Fibroblast of skin of abdomen (primary cell): ENCODE results near the gene PSPC1.
"Not testable (repeated sequence)": the region's sequence is repeated elsewhere in the genome, so short reads cannot be mapped to it uniquely, and the experiment has no call there.

Experiments used
- DNase-seq: peaks from one replicate; pipeline ENCODE4 v3.0.0-alpha.2; 2013

The PSPC1 gene

DNA sequence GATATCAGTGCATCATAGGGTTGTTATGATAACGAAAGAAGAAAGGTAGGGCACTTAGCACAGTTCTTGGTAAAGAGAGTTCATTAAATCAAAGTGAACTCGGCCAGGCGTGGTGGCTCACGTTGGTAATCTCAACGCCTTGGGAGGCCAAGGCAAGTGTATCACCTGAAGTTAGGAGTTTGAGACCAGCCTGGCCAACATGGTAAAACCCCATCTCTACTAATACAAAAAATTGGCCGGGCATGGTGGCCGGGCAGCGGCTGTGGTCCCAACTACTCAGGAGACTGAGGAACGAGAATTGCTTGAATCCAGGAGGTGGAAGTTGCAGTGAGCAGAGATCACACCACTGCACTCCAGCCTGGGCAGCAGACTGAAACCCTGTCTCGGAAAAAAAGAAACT, 19.1 kb downstream of the PSPC1 start:
- DNase-seq = no peak

DNA sequence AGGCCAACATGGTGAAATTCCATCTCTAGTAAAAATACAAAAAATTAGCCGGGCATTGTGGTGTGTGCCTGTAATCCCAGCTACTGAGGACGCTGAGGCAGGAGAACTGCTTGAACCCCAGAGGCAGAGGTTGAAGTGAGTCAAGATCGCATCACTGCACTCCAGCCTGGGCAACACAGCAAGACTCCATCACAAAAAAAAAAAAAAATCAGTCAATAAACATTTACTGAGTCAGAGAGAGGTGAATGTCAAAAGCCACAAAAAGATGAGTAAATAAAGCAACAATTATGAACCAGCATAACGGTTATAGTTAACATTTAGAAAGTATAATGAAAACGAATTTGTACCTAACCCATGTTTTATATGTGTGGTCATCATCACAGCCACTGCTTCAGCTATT, 23.1 kb downstream of the PSPC1 start:
- no peak for DNase-seq

DNA sequence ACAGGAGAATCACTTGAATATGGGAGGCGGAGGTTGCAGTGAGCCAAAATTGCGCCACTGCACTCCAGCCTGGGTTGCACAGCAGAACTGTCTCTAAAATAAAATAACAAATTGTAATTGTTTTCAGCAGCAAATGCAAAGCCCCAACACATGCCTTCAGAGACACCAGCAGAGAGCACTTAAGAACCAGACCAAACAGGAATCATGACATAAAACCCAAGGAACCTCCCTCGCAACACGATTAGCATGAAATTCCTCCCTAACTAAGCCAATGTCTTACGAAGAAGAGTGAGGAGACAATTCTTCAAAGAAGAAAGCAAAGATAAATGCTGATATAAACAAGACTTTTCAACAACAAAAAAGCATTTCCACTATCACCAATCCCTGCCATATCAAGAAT, 40.1 kb downstream of the PSPC1 start:
- DNase-seq = no peak

DNA sequence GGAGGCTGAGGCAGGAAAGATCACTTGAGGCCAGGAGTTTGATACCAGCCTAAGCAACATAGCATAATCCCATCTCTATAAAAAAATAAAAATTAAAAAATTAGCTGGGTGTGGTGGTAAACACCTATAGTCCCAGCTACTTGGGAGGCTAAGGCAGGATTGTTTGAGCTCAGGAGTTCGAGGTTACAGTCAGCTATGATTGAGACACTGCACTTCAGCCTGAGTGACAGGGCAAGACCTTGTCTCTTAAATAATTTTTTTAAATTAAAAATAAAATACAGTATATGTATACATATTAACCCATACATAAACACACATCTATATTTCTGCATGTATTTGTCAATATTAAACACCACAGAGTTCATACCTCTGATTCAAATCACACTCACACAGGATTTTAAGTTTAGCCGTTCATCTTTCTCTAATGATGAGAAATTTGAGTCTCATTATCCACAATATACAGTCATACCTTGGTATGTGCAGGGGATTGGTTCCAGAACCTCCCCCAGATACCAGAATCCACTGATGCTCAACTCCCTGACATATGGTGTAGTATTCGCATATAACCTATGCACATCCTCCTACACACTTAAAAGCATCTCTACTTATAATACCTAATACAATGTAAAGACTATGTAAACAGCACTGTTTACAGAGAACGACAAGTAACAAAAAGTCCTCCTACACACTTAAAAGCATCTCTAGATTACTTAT, 44.7 kb downstream of the PSPC1 start:
- DNase-seq = peak; percentile 27

DNA sequence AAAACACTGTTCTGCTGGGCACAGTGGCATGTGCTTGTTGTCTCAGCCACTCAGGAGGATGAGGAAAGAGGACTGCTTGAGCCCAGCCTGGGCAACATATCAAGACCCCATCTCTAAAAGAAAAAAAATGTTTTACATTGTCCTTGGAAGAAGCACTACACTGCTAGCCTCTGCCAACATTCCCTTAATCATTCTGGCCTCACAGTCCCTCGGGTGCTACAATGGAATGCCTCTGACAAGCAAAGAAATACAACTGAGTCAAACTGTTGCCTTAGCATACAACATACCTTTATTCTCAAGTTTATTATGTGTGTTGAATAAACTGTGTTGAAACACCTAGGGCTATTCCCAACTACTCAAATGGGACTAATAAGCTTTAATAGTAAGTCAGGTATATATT, 56.1 kb downstream of the PSPC1 start:
- DNase-seq = no peak

DNA sequence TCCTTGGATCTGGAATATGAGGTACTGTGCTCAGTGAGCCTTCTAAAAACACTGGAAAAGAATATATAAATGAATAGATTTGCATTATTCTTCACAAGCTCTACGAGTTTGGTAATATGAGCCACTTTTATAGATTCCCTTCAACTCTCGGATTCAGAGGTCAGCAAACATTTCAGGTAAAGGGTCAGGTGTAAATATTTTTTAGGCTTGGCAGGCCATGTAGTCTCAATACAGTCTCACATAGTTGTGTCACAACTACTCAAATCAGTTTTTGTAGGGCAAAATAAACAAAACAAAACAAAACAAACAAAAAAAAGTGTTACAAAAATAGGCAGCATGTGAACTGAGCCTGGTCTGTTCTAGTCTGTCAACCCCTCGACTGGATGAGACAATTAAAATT, 57.4 kb downstream of the PSPC1 start:
- no peak for DNase-seq

DNA sequence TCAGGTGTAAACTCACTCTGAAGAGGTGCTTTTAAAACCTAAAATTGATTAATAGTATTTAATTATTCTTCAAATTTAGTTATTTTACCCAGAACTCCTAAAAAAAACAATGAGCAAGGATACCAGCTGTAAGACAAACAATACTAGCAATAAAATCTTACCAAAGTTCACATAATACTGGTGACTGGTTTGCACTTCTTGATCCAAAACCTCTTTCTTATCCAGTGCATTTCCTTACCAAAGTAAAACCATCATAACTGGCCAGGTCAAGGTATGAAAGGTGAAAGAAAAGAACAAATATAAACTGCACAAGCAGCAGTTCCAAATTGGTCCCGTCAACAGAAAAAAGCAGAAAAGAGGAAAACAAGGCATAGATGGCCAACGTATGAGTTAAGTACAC, 62.7 kb downstream of the PSPC1 start:
- DNase-seq = no peak

DNA sequence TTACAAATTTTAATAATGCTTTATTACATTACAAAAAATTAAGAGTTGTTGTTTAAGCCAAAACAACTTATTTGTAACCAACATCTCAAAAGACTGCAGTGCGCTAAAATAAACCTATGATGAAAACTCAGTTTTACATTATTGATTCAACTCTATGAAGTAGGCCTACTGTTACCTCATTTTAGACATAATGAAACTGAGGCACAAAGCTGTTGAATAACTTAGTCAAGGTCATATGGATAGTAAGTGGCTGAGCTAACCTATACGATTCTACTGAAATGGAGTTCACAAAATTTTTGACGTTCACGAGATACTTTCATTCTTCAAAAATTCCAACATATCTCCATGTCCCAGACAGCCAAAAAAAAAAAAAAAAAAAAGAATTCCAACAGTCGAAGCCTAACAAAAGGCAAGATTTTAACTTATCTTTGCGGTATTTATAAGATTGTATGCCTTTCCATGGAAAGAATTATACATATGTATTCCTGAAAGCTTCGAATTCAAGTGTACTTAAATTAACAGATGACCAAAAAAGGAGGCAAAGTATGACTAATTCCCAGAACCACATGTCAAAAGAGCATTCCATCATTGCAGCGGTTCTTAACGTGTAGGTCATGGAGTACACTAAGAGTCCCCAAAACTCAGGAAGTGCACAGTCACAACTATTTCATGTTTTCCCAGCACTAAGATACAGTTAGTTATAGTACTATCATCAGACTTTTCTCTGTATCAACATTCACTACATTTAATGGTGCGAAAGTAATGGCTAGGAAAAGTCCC, 69.4 kb downstream of the PSPC1 start:
- DNase-seq = peak; percentile 65

DNA sequence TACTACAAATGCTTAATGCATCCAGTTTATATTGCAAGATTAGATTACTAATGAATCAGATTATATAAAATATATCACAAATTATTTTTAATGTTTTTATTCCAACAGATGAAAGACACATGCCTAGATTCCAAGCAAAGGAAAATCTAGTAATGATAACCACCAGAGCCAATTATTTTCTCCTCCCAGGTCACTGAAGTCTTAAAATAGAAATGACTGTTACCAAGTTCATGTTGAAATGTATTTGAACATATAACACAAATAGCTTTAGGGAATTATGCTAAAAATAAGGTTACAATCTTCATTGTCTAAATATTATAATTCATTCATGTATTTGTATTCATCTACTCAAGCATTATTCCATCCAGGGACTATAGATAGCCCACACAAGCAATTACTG, 73.0 kb downstream of the PSPC1 start:
- not testable (repeated sequence) for DNase-seq

DNA sequence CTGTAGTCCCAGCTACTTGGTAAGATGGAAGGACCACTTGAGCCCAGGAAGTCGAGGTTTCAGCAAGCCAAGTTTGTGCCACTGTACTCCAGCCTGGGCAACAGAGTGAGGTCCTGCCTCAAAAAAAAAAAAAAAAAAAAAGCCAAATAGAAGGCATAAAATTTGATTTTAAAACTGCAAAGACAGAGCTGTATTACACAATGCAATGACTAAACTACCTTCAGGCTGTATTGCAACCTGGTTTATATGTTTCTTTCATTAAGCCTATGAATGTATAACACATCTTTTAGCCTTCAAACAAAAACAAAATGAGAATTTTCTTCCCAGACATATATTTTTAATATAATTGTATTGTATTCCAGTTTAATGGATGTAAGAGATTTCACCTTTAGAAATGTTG, 73.7 kb downstream of the PSPC1 start:
- DNase-seq = not testable (repeated sequence)

DNA sequence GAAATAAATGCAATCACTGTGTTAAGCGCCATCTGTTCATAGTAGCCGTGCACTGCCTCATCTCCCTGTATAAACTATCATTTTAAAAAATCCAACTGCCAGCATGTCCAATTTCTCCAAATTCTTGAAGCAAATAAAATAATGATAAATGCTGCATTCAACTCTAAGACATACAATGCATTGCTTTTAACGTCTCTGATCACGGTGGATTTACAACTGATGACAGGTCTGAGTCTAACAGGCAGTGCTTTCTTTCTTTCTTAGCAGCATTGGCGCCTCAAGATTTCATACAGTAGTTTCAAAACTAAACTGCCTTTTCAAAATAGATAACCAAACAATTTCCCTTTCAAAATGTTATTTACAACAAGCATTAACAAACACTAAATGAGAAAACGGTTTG, 78.5 kb downstream of the PSPC1 start:
- DNase-seq = not testable (repeated sequence)

DNA sequence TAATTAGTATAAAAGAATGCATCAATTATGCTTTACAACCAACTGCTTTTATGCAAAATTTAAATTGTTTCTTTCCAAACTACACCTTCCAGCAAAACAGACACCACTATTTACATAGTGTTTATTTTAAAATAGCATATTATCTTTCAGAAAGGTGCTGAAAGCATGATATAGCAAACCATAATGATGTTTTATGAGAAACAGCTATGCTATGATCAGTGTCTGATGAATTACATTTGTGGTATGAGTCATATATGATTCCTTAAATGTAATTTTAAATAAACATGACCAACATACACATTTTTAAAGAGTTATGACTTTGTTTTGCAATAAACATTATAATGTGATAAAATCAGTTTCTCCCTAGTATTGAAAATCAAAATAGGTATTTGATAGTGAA, 81.1 kb downstream of the PSPC1 start:
- not testable (repeated sequence) for DNase-seq

DNA sequence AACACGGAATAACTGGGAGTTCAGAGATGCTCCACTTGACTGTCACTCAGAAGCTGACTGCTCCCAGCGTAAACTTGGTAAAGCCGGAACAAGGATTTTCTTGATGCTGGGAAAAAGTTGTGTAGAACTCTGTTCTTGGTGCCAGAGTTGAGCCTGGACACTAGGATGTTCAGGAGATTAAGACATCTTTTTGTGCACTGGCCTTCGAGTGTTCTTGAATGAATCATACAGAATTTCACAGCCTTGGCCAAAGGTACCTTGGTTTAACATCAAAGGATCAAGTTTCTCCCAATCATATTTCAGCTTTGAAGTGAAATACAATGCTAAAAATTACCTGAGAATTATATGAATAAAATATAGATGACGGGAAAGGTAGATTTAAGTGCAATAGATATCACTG, 81.8 kb downstream of the PSPC1 start:
- DNase-seq = not testable (repeated sequence)

DNA sequence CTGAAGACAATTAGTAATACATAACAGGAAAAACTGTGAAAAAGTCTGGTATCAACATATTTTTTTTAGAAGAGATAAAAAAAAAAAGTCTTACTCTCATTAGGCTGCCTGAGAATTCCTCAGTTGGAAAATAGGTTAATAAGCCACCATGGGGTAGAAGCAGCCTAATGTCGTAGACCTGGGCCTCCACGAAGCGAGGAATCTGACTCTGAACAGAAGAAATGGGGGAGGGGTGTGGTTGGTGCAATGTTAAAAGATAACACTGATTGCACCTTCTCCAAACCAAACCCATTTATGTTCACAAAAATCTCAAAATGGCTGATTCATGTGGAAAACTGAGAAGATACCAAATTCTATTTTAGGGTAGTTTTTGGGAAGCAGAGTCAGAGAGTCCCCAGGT, 86.9 kb downstream of the PSPC1 start:
- no peak for DNase-seq

DNA sequence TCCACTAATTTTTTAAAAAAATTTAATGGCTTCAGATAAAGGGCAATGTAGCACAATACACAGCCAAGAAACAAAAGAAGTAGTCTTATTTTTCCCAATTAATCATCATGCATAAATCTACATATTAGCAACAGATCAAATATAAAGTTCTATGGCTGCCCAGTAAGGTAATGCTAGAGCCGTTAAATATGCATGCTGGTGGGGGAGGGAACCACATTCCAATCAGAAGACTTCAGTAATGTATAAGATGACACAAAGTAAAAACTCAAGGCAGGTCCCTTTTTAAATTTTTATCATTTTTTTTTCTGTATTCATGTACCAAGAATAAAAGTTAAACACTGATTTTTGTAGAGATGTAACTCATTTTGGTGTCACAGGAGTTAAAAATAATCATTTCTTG, 87.3 kb downstream of the PSPC1 start:
- DNase-seq = peak; percentile 17

DNA sequence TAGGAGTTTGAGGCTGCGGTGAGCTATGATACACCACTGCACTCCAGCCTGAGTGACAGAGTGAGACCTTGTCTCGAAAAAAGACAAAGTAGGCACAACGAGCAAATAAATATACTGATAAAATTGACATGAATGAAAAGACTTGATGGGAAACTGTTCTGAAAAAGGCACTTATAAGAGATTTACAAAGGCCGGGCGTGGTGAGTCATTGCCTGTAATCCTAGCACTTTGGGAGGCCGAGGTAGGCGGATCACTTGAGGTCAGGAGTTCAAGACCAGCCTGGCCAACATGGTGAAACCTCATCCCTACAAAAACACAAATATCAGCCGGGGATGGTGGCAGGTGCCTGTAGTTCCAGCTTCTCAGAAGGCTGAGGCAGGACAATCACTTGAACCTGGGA, 91.3 kb downstream of the PSPC1 start:
- not testable (repeated sequence) for DNase-seq

DNA sequence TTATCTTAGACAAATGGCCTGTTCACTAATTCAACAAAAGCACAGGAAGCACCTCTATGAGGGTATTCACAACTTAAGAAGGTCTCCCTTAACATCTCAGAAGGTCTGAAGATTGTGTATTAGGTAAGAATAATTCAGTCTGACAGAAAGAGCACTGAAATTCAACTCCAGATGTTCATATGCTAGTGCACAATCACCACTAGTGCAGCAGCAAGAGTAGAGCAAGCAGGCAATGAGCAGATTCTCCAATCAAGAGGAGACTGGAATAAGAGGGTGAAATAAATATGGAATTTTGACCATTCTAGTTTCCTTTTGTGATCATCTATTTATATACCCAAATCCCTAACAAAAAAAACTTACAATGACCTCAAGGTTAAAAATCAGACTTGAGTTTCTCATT, 97.3 kb downstream of the PSPC1 start:
- DNase-seq = no peak

DNA sequence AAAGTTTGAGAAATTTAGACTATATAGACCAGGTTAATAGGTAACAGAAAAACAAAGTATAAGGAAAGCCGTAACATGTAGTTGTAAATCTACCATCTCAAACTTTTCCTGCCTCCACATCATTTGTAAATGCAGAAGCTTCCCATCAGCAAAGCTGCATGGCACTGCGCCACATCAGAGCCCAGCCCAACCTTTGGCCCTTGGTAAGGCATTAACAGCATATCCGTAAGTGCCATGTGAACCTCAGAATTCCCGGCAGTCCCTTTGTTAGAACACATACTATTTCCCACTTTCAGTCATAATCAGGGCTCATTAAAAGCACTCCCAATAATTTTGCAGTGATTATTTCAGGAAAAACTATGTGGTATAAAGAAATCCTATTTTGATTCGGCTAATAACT, 97.7 kb downstream of the PSPC1 start:
- DNase-seq = no peak

DNA sequence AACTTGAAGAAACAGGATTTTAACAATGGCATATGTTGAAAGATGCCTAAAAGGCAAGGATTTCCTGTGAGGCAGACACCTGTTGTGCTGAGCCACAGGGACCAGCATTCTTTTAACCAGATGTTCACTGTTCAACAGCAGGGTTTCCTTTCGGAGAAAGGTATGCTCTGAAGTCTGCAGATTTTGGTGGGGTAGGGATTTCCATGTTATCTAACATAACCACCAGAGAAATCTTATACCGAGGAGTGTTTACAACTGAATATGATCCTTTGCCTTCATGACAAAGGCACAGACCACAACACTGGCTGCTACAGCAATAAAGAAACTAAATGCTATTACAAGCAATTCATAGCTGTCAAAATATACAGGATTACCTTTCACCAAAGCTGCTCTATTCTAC, 101.2 kb downstream of the PSPC1 start:
- DNase-seq = no peak

DNA sequence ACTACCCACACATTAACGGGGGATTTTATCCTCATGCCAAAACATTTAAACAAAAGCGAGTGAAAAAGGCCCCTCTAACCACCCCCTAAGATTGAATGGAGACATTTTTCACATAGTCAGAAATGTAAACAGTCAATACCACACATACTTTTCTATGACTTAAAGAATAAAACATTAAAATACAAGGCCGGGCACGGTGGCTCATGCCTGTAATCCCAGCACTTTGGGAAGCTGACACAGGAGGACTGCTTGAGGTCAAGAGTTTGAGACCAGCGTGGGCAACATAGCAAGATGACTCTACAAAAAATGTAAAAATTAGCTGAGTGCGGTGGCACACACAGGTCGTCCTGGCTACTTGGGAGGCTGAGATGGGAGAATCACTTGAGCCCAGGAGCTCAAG, 102.0 kb downstream of the PSPC1 start:
- peak; percentile 49 for DNase-seq

DNA sequence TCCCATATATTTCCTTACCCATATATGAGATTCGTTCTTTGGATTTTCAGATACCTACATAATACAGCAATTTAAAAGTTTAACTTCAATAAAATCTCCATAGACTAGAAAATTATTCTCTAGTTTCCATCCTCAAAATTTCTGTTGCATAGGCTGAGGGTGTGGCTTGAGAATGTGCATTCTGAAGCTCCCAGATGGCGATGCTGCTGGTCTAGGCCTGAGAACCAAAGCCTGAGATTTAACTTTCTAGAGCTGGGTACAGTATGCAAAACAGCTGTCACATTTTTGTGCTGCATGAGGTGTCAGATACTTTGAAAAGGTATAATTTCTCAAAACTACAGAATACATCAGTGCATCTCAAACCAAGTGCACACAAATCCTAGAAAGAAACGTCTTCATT, 106.6 kb downstream of the PSPC1 start:
- no peak for DNase-seq

DNA sequence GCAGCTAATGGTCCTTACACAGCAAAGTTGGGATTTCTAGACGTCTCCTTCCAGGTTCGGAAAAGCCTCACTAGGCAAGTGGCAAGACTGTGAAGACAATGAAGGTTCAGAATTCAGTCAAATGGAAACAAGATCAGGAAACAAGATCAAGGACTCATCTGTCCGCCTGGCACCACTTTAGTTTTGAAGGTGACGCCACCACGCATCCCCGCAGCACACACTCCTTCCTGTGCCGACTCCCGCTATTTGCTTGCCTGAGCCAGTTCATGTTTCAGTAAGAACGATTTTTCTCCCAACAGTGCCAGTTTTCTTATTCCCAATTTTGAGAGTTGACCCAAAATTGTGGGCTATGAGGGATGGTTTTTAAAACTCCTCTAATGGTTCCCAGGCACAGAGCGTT, 107.8 kb downstream of the PSPC1 start:
- DNase-seq = no peak

DNA sequence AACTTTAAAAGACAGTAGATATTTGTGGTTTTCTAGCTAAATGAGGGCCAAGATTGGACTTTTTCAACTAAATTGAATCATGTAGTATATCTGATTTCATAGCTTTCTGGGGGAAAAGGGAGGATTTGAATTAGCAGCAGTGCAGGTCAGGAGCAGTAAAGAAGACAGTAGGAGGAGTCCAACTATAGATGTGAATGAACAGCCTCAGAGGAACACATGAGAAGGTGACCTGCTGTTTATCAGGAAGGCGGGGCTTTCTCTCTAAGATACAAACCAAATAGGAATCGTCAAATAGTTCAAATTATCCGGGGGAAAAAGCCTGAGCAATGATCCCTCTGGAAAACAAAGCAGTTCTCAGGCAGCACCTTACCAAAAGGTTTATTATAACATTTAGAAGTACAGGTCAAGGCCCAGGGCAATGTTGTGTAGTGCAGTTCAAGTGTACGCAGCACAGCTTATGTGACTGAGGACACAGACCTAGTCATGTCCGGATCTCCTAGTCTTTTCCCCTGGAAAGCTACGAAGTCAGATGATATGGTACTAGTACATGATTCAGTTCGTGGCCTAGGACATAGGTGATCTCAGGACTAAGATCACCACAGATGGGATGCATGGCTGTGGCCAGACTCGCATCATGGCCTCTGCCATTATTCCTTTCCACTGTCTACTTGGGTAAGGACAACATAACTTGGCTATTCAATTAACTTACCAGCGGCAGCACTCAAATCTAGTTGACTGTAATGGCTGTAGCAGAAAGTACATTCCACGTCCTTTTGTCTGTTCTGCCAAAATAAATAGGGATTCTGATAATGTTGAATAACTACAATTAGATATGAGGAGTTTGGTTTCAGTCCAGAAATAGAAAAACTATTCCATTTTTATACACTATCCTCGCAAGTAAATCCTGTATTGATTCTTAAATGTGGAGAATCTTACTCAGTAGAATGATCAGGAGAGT, 109.0 kb downstream of the PSPC1 start:
- no peak for DNase-seq
